A172 (cell line): ENCODE results near the gene NR4A3. TPM values are rescaled to one million over a fixed set of nuclear protein-coding genes. Genes with fewer than 3 reads are reported as not detected.
A peak's percentile ranks its signal among the peaks of the same experiment; 100 is the strongest.

Experiments
- DNase-seq: peaks from one replicate; pipeline ENCODE4 v3.0.0-alpha.2; 2015; ENCODE audit warnings: low spot score
- total RNA-seq: library from RNA; depleted of rRNA; stranded (reverse); fragments of >200 nt; shearing (Covaris generic); gene quantifications from 2 replicates; pipeline ENCODE4 v1.2.3, GENCODE V29; 2014

The NR4A3 gene
- total RNA-seq, 1 experiment from 2014 or later: 0.02 TPM

DNA sequence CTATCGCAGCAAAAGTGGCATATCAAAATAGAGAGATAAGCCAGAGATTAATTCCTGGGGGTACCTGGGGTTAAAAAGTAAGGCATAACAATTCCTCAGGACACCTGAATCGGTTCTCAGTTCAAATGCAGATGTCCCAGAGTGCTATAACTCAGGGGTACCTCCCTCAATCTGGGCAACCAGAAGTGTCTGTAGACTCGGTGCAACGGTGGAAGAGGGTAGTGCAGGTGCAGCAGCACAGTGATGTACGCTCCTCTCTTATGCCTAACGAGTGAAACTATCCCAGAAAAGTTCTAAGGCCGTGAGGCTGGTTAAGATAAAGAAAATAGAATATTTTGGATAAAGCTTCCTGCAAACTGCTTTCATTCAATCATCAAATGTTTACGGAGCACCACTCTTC lies 7.9 kb upstream of the NR4A3 start:
- DNase-seq: no peak

DNA sequence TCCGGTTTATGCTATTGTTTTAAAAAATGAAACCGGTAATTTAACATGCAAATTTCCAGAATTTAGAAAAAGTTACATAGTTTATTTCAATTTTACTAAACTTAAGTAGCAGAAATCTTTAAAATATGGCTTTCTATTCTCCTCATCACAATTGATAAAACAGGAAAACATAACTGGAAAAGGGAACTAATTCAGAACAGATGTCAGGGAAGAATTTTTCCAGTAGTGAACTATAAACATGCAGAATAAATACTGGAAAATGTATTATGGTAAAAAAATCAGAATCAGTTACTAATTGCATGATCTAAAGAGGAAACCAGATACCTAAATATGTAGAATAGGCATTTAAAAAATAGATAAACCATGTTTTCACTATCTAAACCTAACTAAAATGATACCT lies 7.3 kb upstream of the NR4A3 start:
- no peak for DNase-seq

DNA sequence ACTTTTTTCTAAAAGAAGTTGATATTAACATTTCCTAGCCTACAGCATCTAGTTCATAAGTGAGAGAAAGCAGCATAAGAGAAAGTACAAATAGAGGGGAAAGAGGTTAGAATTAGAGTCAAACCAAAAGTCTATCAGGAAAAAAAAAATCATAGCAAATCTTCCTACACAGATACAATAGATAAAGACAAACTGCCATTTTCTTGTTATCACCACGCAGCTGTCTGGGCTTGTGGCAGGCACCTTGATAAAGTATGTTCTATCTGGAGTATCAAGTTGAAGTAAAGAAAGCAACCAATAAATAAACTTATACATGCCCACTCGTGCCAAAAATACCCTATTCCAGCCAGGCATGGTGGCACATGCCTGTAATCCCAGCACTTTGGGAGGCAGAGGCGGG lies 5.3 kb upstream of the NR4A3 start:
- no peak for DNase-seq

DNA sequence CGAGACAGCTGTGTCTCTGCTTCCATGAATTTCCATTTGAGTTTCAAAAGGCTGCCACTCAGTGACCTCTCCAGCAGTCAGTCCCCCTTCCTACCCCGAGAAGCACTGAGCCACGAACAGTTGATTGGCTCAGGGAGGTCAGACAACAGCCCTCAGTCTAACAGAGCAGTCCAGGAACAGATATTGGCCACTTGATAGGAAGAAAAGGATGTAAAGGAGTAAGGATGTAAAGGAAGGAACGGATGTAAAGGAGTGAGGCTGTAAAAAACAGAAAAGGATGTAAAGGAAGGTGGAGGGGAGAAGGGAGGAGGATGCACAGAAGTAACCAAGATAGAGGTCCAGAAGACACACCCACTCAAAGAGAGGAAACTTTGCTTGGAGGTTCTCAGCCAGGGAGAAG lies 3.2 kb upstream of the NR4A3 start:
- DNase-seq: no peak

DNA sequence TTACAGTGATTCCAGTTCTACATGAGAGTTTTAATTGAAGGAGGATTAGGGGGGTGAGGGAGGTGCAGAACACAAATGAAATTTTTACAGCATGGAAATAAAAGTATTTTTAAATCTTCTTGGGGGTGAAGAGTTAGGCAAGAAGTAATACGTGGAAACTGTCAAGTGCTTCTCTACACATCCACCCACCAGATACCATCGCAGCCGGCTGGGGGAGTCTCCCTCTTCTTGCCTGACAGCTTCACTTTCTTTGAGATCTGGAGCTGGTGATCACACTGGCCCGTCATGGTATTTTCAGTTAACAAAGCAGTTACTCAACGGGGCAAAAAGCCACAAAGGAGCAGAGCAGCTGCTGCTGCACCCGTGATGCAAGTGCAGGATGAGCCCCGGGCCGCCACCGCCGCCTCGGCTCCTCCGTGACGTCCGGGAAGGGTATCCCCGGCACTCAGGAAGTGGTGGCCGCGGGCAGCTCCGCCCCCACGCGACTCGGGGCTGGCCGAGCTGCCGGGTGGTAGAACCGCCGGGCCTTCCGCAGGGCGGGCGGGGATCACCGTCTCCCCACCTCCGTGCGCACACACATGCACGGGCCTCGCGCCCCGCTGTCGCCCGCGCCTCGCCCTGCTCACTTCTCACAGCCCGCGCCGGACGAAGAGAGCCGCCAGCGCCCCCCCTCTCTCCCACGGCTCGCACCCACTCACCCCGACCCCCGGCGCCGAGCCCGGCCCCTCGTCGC lies 2.4 kb upstream of the NR4A3 start:
- peak; percentile 75 for DNase-seq

DNA sequence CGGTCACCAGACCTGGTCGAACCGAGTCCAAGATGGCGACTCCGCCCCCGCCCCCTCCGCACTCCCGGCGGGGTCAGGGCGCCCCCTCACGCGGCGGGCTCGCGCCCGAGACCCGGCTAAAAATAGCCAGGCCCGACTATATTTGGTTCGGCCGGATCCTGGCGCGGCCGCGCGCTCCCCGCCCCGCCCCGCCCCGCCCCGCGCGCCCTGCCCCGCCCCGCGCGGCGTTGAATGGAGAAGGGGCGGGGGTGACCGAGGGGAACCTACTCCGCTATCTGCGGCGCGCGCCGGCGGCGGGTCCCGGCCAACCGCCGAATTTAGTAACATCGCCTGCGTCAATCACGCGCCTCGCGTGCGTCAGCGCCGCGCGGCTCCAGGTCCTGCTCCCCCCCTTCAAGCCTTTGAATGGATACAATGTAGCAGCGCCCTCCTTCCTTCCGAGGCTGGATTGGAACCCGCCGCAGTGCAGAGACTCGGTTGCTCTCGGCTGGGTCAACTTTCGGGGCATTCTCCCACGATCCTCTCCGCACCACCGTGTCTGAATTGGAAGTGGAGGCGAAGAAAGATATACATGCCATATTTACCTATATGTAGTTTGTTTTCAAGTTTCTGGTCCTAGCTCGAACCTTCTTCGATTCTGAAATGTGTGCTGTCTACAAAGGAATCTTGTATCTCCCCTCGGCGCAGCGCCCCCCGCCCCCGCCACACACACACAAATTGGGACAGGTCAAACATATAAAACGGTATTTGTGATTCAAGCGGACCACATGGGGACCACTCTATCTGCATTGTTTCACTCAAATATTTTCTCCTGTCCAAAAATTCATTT lies 1.6 kb upstream of the NR4A3 start:
- DNase-seq: peak; percentile 81

DNA sequence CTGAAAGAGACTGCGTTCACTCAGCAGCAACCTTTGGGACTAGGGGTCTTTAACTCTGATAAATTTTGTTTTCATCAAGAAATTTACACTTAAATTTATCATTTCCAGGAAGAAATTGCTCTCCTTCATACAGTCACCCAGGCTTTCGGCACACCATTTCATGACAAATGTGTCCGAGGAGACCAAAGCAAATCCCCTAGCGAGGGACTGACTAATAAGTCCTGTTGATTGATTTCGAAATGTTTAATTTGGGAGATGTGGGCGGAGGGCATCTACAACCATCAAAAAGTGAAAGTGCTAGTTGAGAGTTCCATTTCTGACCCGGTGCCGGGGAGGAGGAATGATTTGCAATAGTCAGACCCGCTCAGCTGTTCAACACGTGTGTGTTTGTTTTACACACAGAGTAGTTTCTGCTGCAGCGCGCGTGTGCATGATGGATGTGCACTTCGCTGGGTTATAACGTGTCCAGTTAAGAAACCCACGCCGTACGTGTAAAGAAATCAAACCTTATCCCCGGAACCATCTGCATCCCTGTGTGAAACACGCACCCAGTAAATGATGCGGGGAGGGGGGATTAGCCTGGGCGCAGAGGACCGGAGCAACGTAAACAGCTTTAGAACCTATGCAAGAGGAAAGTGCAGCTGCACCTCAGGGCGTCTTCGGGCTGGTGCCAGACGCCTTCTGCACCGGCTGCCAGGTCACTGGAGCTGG lies 845 bp upstream of the NR4A3 start:
- DNase-seq: peak; percentile 33

DNA sequence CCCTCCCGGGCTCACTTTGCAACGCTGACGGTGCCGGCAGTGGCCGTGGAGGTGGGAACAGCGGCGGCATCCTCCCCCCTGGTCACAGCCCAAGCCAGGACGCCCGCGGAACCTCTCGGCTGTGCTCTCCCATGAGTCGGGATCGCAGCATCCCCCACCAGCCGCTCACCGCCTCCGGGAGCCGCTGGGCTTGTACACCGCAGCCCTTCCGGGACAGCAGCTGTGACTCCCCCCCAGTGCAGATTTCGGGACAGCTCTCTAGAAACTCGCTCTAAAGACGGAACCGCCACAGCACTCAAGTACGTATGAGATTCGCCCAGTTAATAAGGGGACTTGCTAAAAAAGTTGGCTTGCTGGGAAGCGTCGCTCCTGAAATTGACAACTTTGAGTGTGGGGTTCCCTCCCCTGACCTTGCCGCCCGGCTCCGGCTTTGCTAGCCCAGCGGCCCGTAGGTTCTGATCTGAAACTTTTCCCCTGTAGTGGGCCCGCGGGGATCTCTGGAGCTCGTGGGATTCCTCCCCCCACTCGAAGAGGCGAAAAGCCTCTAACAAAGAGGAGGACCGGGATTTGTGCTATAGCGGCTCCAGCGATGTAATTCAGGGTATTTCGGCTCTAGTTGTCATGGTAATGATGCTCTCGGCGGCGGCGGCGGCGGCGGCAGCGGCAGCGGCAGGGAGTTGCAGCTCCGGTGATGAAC lies 572 bp downstream of the NR4A3 start:
- peak; percentile 26 for DNase-seq

DNA sequence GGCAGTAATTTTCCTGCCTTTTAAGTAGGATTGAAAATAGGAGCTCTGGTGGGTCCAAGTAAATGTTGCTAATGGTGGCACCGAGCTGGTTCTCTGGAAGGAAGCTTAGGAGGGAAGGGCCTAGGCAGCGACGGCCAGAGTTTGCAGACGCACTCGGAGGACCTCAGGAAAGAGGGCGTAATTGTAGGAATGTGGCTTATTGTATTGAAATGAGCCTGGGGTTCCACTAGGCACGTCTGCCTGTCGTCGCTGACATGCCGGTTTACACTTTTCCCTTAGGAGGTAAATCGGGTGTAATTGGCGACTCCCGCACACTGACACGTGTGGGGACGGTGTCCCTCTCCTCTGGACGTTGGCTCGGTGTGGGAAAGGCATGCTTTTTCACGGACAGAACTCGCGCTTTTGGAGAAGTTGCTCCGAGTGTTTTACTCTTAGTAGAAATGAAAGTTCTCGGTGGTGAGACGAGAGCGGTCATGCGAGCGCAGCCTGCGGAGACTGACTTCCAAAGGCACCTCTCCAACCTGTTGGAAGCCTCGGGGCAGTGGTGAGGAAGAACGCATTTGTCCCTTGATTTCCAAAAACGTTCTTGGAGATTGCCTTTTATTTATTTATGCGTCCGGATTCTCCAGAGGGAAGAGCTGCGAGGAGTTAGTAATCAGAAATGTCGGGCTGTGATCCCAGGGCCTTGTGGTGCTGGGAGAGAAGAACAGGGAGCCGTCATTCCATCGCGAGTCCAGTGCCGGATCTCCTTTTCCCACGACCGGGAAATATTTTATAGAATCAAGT lies 1.3 kb downstream of the NR4A3 start:
- peak; percentile 6 for DNase-seq

DNA sequence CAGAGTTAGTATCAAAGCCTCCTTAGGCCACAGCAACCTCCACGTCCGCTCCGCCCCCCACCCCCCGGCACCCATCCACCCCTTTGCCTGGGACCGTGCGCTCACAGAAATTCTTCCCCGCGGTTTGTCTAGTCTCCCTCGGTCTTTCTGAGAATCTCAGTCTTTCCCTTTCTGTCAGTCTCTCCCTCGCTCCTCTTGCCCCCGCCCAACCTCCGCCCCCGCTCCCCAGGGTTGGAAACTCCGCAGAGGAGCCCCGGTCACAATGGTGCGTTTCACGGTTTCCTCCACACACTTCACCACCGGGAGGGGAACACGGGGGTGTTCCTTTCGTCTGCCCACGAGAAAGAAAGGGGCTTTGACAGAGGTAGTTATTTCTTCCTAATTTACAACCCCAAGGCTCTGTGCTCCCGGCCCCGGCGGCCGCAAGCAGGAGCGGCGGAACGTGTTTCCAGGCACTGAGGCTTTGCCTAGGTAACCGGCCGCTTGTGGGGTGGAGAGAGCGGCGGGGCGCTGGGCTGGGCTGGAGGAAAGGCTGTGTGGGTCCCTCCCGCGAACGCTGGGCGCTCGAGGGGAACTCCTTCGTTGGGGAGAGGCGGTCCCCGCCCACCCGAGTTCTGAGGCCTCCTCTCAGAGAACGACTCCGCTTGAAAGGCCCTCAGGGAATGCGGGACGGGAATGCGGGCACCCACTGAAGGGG lies 2.1 kb downstream of the NR4A3 start:
- no peak for DNase-seq

DNA sequence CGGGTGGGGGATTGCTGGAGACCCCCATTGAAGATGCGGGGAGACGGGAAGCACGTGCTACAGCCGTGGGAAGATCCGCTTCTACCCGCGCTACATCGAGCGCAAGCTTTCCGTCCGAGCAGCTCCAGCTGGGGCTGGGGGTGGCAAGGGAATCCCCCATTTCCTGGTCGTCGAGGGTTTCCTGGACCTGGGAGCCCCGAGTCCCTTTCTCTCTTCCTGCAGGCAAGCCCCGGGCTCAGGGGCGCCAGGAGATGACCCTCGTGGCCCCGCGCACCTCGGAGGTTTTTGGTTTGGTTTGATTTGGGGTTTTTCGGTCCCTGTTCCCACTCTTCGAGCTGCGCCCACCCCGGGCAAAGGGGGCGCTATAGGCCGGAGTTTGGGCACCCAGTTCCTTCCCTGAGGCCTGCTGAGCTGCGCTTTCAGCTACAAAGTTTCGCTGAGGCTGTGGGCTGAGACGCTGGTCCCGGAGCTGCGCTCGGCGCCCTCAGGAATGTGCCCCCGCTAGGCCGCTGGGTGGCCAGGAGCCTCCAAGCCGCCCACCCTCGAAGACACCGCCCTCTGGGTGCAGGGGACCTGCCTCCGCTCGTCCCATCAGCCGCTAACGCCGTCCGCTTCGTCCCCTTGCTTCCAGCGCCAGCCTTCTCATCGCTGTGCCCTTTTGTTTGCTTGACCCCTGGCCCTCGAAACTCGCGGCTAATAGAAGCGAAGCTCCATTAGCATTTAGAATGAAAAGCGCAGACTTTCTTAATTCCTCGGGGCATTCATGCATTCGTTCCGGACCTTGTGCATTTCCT lies 2.9 kb downstream of the NR4A3 start:
- no peak for DNase-seq

DNA sequence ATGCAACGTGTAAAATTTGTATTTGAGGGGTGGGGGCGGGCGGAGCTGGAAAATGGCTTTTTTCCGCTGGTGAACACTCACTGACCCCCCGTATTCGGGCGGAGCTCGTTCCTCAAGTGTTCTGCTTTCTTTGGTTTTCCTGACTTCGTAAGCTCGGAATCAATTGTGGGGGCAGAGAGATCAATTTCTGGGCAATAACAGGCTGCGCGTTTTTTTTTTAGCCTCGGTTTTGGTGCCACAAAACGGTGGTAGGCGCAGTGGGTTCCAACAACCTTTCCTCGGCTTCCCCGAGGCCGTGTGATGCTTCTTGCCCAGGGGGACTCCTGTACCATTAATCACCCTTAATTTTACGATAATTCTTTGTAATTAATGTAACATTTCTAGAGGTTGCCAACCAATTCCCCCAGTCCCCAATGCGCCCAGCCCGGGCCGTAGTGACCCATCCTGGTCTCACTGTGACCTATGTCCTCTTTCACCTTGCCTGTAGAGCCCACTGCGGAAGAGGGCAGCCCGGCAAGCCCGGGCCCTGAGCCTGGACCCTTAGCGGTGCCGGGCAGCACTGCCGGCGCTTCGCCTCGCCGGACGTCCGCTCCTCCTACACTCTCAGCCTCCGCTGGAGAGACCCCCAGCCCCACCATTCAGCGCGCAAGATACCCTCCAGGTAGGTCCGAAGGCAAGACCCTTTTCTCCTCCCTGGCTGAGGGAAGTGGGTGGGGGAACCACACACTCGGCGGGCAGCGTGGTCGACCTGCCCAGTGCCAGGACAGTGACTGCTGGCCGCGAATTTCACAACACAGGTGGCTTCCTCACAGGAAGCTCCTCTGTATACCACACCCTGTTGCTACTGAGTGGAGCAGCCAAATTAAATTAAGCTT lies 3.7 kb downstream of the NR4A3 start:
- DNase-seq: no peak

DNA sequence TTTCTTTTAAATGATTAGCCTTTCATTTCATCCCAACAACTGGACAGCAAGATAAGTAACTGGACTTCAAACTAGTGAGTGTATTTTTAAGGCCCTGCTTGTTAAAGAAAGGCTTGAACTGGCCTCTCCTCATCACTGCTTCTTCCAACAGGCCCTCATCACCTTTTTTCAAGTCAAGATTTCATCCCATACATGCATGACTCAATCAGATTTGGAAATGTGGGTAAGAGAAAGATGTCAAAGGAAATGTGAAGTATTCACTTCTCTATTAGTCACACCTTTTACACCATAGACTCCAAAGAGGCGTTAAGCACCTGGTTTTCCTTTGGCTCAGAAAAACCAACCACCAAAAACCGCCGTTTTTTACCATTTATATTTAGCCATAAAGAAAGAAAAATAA lies 4.9 kb downstream of the NR4A3 start:
- no peak for DNase-seq

DNA sequence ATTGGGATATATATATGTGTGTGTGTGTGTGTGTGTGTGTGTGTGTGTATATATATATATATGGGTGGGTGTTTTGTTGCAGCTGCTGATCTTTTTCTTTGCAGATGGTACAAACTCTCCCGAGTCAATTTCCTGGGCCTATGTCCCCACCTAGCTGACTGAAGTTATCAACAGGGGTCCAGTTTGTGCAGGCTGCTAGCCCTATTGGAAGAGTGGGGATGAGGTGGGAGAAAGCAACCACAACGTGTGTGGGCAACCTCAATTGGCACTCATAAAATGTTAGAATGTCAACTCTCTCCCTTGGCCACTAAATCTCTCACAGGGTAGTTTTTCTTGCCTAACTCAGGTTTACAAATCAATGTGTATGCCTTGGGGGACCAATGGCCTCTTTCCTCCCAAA lies 5.6 kb downstream of the NR4A3 start:
- DNase-seq: no peak

DNA sequence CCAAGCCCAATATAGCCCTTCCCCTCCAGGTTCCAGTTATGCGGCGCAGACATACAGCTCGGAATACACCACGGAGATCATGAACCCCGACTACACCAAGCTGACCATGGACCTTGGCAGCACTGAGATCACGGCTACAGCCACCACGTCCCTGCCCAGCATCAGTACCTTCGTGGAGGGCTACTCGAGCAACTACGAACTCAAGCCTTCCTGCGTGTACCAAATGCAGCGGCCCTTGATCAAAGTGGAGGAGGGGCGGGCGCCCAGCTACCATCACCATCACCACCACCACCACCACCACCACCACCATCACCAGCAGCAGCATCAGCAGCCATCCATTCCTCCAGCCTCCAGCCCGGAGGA lies 6.3 kb downstream of the NR4A3 start:
- DNase-seq: no peak

DNA sequence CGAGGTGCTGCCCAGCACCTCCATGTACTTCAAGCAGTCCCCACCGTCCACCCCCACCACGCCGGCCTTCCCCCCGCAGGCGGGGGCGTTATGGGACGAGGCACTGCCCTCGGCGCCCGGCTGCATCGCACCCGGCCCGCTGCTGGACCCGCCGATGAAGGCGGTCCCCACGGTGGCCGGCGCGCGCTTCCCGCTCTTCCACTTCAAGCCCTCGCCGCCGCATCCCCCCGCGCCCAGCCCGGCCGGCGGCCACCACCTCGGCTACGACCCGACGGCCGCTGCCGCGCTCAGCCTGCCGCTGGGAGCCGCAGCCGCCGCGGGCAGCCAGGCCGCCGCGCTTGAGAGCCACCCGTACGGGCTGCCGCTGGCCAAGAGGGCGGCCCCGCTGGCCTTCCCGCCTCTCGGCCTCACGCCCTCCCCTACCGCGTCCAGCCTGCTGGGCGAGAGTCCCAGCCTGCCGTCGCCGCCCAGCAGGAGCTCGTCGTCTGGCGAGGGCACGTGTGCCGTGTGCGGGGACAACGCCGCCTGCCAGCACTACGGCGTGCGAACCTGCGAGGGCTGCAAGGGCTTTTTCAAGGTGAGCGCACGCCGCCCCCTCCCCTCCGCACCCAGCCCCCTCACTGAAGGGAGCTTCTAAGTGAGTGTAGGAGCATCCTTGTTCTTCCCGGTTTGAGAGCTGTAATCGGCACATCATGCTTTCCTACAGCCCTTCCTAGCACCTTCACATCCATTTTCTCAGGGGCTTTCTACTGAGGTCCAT lies 6.9 kb downstream of the NR4A3 start:
- DNase-seq: no peak

DNA sequence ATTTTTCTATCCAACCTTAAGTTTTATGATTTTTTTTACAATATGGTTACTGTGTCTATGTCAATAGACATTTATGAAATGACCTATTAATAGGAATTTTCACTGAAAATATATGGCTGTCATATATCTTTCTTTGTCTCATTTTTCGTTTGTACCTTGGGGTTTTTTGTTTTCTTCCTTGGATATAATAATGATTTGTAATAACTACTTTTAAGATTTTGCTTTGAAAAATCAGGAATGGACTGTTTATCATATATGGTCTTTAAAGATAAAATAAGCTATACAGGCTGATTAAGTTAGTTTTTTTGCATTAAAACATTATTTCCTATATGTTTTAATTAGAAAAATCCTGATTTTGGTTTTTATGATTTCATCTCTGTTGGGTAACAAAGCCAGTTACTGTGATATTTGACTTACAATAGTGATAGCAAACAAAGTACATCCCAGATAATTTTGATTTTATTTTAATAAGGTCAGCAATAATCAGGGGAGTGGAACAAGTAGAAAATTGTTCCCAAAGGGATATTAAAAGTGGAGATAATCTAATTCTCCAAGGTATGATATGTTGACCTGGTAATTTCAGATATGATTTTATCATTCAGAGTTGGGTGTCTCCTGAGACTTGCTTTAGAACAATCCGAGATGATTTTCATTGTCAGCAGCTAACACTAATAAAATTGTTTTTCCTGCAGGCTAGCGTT lies 10.3 kb downstream of the NR4A3 start:
- no peak for DNase-seq

DNA sequence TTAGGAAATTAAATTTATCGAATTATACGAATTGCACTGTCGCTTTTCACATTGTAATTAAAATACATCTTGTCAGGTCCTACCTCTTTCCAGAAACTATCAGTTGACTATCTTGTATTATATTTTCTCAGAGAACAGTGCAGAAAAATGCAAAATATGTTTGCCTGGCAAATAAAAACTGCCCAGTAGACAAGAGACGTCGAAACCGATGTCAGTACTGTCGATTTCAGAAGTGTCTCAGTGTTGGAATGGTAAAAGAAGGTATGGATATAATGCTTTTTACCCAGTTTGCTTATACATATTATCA lies 10.8 kb downstream of the NR4A3 start:
- no peak for DNase-seq
